Colonic mucosa (tissue), 4 donors: Measurements from ENCODE around the gene LRRC3B. TPM values are rescaled to one million over a fixed set of nuclear protein-coding genes. Genes with fewer than 3 reads are reported as not detected.
"Not testable (repeated sequence)": the region's sequence is repeated elsewhere in the genome, so short reads cannot be mapped to it uniquely, and the experiment has no call there.

Experiments
- DNase-seq: peaks from one replicate; pipeline ENCODE4 v3.0.0-alpha.2; 2020
- H3K27ac ChIP-seq: fragments of 200-600 bp; one replicate; pipeline ENCODE4 v1.8.0; 2021
- H3K27me3 ChIP-seq: fragments of 200-600 bp; one replicate; pipeline ENCODE4 v1.8.0; 2021
- H3K36me3 ChIP-seq: fragments of 200-600 bp; one replicate; pipeline ENCODE4 v1.8.0; 2021
- H3K4me1 ChIP-seq: fragments of 200-600 bp; one replicate; pipeline ENCODE4 v1.8.0; 2021; ENCODE audit warnings: mild to moderate bottlenecking
- H3K4me3 ChIP-seq: fragments of 200-600 bp; one replicate; pipeline ENCODE4 v1.8.0; 2021
- H3K9ac ChIP-seq, 2 donors: one replicate each; pipeline ENCODE4 v1.7.0; 2013; ENCODE audit warnings: control low read depth in 2 of 2, low read depth in 2 of 2, low read length in 2 of 2
- H3K9me3 ChIP-seq: fragments of 200-600 bp; one replicate; pipeline ENCODE4 v1.8.0; 2021
- CTCF ChIP-seq: fragments of 200-600 bp; IDR thresholded peaks from one replicate; pipeline ENCODE4 v1.8.0; 2022; ENCODE audit warnings: antibody characterized with exemption, mild to moderate bottlenecking
- intact Hi-C: fragments of 100-400 bp; cut with DNase I; formaldehyde crosslinking; loops from one replicate; pipeline ENCODE4 v1.14.1; 2022
- total RNA-seq, 2 donors: library from RNA; stranded (reverse); fragmentation: NEBNext Ultra II Directional in 1 of 2; extraction: Animal tissue kit (Norgen Biotek cat#: 25700) in 1 of 2; gene quantifications; one replicate each; pipeline ENCODE4 v1.2.1, GENCODE V29; 2021
- donor health status: healthy.
- donor health status: DM: no; HTN: no; CAD: no.
- donor health status: DM: no; HTN: no; CAD: no.

The LRRC3B gene
- total RNA-seq, 2 donors from 2014 or later, result 0.08 to 0.15 TPM

GRCh38 chr3:26589678-26590077 lies 32.9 kb upstream of the LRRC3B start:
- intact Hi-C loops, result no loop called here
- H3K9me3 ChIP-seq, result no peaks in the 10 kb centered on the region

DNA sequence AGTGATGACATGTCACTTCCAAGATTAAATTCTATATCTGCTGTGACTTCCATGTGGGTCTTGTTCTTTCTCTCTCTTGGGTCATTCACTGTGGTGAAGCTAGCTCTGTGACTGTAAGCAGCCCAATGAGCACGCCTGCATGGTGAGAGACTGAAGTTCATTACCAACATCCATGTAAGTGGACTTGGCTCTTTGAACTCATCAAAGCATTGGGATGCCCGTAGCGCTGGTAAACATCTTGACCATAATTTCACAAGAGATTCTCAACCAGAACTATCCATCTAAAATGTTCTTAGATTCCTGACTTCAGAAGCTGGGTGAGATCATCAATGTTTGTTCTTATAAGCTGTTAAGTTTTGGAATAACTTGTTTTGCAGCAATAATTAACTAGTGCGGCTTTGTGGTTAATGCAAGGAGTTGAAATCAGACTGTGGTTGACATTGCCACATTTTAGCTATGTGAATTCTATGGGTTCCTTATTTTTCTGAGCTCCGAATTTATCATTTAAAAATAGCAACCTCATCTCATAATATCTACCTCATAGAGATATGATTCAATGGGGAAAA lies 31.6 kb upstream of the LRRC3B start:
- Histone ChIP-seq H3K36me3 (no peaks in the 10 kb centered on the region), H3K9ac (no peak overlapping the region), H3K27ac (no peak overlapping the region), H3K4me3 (no peak overlapping the region), H3K4me1 (no peaks in the 10 kb centered on the region), H3K27me3 (no peaks in the 10 kb centered on the region), H3K9me3 (no peaks in the 10 kb centered on the region)
- intact Hi-C loops, result no loop called here
- TF ChIP-seq CTCF, result no peak
- no peak for DNase-seq

More at GRCh38 chr3:26589678-26590077, 32.9 kb upstream of the LRRC3B start:
- H3K4me3 ChIP-seq, result no peak overlapping the region
- H3K36me3 ChIP-seq, result no peaks in the 10 kb centered on the region
- H3K27me3 ChIP-seq, result no peaks in the 10 kb centered on the region
- no peak overlapping the region for H3K9ac ChIP-seq
- DNase-seq, result no peak
- no peak overlapping the region for H3K27ac ChIP-seq
- H3K4me1 ChIP-seq, result no peaks in the 10 kb centered on the region
- no peak for TF ChIP-seq CTCF

GRCh38 chr3:26591926-26592325 lies 30.6 kb upstream of the LRRC3B start:
- no peak for DNase-seq
- H3K4me1 ChIP-seq, result no peaks in the 10 kb centered on the region
- H3K27me3 ChIP-seq, result no peaks in the 10 kb centered on the region
- no peak overlapping the region for H3K9ac ChIP-seq
- H3K36me3 ChIP-seq, result no peaks in the 10 kb centered on the region
- H3K9me3 ChIP-seq, result no peaks in the 10 kb centered on the region
- no peak overlapping the region for H3K27ac ChIP-seq
- intact Hi-C loops, result no loop called here
- no peak overlapping the region for H3K4me3 ChIP-seq
- TF ChIP-seq CTCF, result no peak

- no peaks in the 10 kb centered on the region for H3K9me3 ChIP-seq
- no peaks in the 10 kb centered on the region for H3K27me3 ChIP-seq
- DNase-seq, result no peak
- H3K4me3 ChIP-seq, result no peak overlapping the region
- no peaks in the 10 kb centered on the region for H3K36me3 ChIP-seq
- no peaks in the 10 kb centered on the region for H3K4me1 ChIP-seq
- intact Hi-C loops, result no loop called here
- H3K9ac ChIP-seq, result no peak overlapping the region
- no peak for TF ChIP-seq CTCF
- H3K27ac ChIP-seq, result no peak overlapping the region
These were observed 30.1 kb upstream of the LRRC3B start for GRCh38 chr3:26592451-26592850.

DNA sequence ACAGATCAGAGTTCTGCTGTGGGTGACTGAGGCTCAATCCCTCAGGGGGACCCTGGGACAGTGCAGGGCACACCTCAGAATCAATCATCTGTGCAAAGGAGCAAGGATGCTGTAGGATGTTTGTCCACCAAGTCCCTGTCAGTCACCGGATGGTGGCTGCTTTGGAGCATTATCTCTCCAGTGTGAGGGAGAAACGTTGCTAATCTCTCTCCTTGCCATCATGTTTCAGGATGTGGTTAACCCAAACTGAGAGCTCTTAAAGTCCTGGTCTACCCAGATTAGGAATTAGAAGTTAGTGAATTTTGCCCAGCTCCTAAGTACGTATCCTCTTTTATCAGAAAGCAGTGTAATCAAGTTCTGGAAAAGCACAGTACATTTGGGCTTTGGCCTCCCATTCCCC lies 26.2 kb upstream of the LRRC3B start:
- TF ChIP-seq CTCF, result no peak
- Histone ChIP-seq H3K4me1 (no peaks in the 10 kb centered on the region), H3K9me3 (no peaks in the 10 kb centered on the region), H3K27ac (no peak overlapping the region), H3K27me3 (no peaks in the 10 kb centered on the region), H3K4me3 (no peak overlapping the region), H3K36me3 (no peaks in the 10 kb centered on the region), H3K9ac (no peak overlapping the region)
- intact Hi-C loops, result no loop called here
- no peak for DNase-seq

DNA sequence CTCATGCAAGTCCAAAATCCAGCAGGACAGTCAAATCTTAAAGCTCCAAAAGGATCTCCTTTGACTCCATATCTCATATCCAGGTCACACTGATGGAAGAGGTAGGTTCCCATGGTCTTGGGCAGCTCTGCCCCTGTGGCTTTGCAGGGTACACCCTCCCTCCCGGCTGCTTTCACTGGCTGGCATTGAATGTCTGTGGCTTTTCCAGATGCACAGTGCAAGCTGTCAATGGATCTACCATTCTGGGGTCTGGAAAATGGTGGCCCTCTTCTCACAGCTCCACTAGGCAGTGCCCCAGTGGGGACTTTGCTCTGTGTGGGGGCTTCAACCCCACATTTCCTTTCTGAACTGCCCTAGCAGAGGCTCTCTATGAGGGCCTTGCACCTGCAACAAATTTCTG lies 19.3 kb upstream of the LRRC3B start:
- H3K9me3 ChIP-seq, DNase-seq, H3K36me3 ChIP-seq, H3K27me3 ChIP-seq, intact Hi-C loops, H3K4me1 ChIP-seq, H3K9ac ChIP-seq, H3K27ac ChIP-seq, H3K4me3 ChIP-seq: not testable (repeated sequence)

GRCh38 chr3:26603771-26604170 lies 18.8 kb upstream of the LRRC3B start:
- H3K9ac ChIP-seq, intact Hi-C loops, H3K4me3 ChIP-seq, H3K4me1 ChIP-seq, H3K9me3 ChIP-seq, H3K36me3 ChIP-seq, H3K27ac ChIP-seq, H3K27me3 ChIP-seq, DNase-seq: not testable (repeated sequence)
